Gastroesophageal sphincter (tissue), 4 donors: ENCODE measurements around the gene NPW. TPM values are rescaled to one million over a fixed set of nuclear protein-coding genes. Genes with fewer than 3 reads are reported as not detected.

Experiments used
- ATAC-seq: fragments of 150-250 bp; one replicate; pipeline ENCODE4 v1.9.1; 2016; ENCODE audit warnings: mild to moderate bottlenecking, moderate library complexity
- H3K27ac ChIP-seq, 4 donors: fragments of 200-600 bp; sonication (generic) in 3 of 4; 1 replicate in 3 of 4; 2 replicates in 1 of 4; pipeline ENCODE4 v1.5.1; 2016 to 2019
- H3K27me3 ChIP-seq: fragments of 200-600 bp; sonication (generic); one replicate; pipeline ENCODE4 v1.5.1; 2019
- H3K36me3 ChIP-seq, 2 donors: fragments of 200-600 bp; sonication (generic); one replicate each; pipeline ENCODE4 v1.5.1; 2019; ENCODE audit warnings: control low read depth in 1 of 2
- H3K4me1 ChIP-seq, 3 donors: fragments of 200-600 bp; sonication (generic); 1 replicate in 2 of 3; 2 replicates in 1 of 3; pipeline ENCODE4 v1.5.1; 2016 to 2019; ENCODE audit warnings: control low read depth in 2 of 3
- H3K4me3 ChIP-seq, 2 donors: fragments of 200-600 bp; sonication (generic); one replicate each; pipeline ENCODE4 v1.5.1; 2019; ENCODE audit warnings: mild to moderate bottlenecking in 1 of 2, moderate library complexity in 1 of 2
- H3K9me3 ChIP-seq, 3 donors: fragments of 200-600 bp; sonication (generic); one replicate each; pipeline ENCODE4 v1.5.1; 2017 to 2019; ENCODE audit warnings: control low read depth in 2 of 3
- CTCF ChIP-seq, 4 experiments: fragments of 200-600 bp in 2 of 4; fragments of 450-650 bp in 2 of 4; sonication (generic) in 1 of 4; IDR thresholded peaks; one replicate each; pipeline ENCODE4 v1.5.1; 2017 to 2019; ENCODE audit warnings: antibody characterized with exemption in 4 of 4, mild to moderate bottlenecking in 2 of 4, moderate library complexity in 2 of 4
- EP300 ChIP-seq: sonication (generic); formaldehyde crosslinking; IDR thresholded peaks from one replicate; pipeline ENCODE4 v1.6.1; 2017; ENCODE audit warnings: antibody characterized with exemption, mild to moderate bottlenecking
- POLR2A ChIP-seq, 2 donors: fragments of 450-650 bp; IDR thresholded peaks; one replicate each; pipeline ENCODE4 v1.6.1; 2017; ENCODE audit warnings: antibody characterized with exemption in 2 of 2, mild to moderate bottlenecking in 2 of 2, moderate library complexity in 1 of 2
- POLR2AphosphoS5 ChIP-seq: sonication (generic); formaldehyde crosslinking; IDR thresholded peaks from one replicate; pipeline ENCODE4 v1.6.1; 2017; ENCODE audit warnings: antibody characterized with exemption
- WGBS, 2 donors: methylation state at CpG; one replicate each; pipeline ENCODE4 v1.1.5; 2018; ENCODE audit warnings: low coverage in 1 of 2; 5-methylcytosine and 5-hydroxymethylcytosine counted together
- total RNA-seq, 4 donors: library from RNA; depleted of rRNA; stranded (reverse); fragments of >200 nt; gene quantifications; one replicate each; pipeline ENCODE4 v1.1.0, GENCODE V29; 2016

NPW gene
- total RNA-seq, 4 donors from 2014 or later, result not detected

GRCh38 chr16:2007081-2007836 lies 12.3 kb upstream of the NPW start:
- Histone ChIP-seq H3K27me3 (no peaks in the 10 kb centered on the region), H3K4me1 (peaks cover 4 to 73% (median 44%) of the 10 kb centered on the region in 3 donors), H3K27ac (peak overlapping the region in 1 of 4 donors; percentile 95), H3K9me3 (no peaks in the 10 kb centered on the region), H3K4me3 (peak overlapping the region in 1 of 2 donors; percentile 70), H3K36me3 (peaks cover 0 to 22% of the 10 kb centered on the region in 2 donors)
- TF ChIP-seq EP300 (no peak), CTCF (IDR thresholded peaks at IDR 0.05) (no peak), POLR2AphosphoS5 (no peak)
- no peak for ATAC-seq
- WGBS, 2 donors, result 76% methylated on average over 6 of the region's 16 CpGs; no CpG with 5 or more reads in 1 of the 2 donors

GRCh38 chr16:2008009-2008526 lies 11.5 kb upstream of the NPW start:
- 57 to 60% methylated on average over 4 to 9 of the region's 15 CpGs for WGBS, 2 donors
- no peak for ATAC-seq
- H3K4me3 ChIP-seq, result peak overlapping the region in 1 of 2 donors; percentile 70
- H3K36me3 ChIP-seq, result peaks cover 0 to 14% of the 10 kb centered on the region in 2 donors
- no peaks in the 10 kb centered on the region for H3K27me3 ChIP-seq
- H3K4me1 ChIP-seq, result peaks cover 4 to 71% (median 44%) of the 10 kb centered on the region in 3 donors
- H3K9me3 ChIP-seq, result no peaks in the 10 kb centered on the region
- peak overlapping the region in 3 of 4 donors; percentile 39 to 95 (median 95) for H3K27ac ChIP-seq
- TF ChIP-seq POLR2A (IDR thresholded peaks at IDR 0.05) (no peak), EP300 (no peak), POLR2AphosphoS5 (no peak), CTCF (IDR thresholded peaks at IDR 0.05) (no peak)

- ATAC-seq, result no peak
- Histone ChIP-seq H3K36me3 (peaks cover 0 to 9% of the 10 kb centered on the region in 2 donors), H3K27ac (peak overlapping the region; percentile 85 to 95 (median 94)), H3K27me3 (no peaks in the 10 kb centered on the region), H3K9me3 (no peaks in the 10 kb centered on the region), H3K4me3 (peak overlapping the region; percentile 70 to 90), H3K4me1 (peaks cover 4 to 65% (median 41%) of the 10 kb centered on the region in 3 donors)
- TF ChIP-seq EP300 (no peak), CTCF (IDR thresholded peaks at IDR 0.05) (no peak), POLR2AphosphoS5 (peak; percentile 16), POLR2A (IDR thresholded peaks at IDR 0.05) (no peak)
- WGBS, 2 donors, result 2 to 14% methylated on average over 2 to 10 of the region's 23 CpGs
Observed at GRCh38 chr16:2008631-2009163, 10.9 kb upstream of the NPW start.

GRCh38 chr16:2009164-2009711 lies 10.3 kb upstream of the NPW start:
- Histone ChIP-seq H3K4me3 (peak overlapping the region; percentile 70 to 90), H3K4me1 (peaks cover 4 to 60% (median 36%) of the 10 kb centered on the region in 3 donors), H3K27me3 (no peaks in the 10 kb centered on the region), H3K36me3 (peaks cover 0 to 9% of the 10 kb centered on the region in 2 donors), H3K27ac (peak overlapping the region; percentile 85 to 95 (median 94)), H3K9me3 (no peaks in the 10 kb centered on the region)
- WGBS, 2 donors, result no CpG with 5 or more reads among the region's 55 CpGs
- TF ChIP-seq POLR2A (IDR thresholded peaks at IDR 0.05), result no peak
- TF ChIP-seq POLR2AphosphoS5, result no peak
- TF ChIP-seq EP300, result no peak
- TF ChIP-seq CTCF (IDR thresholded peaks at IDR 0.05), result peak in 1 of 4 experiments; percentile 16
- ATAC-seq, result peak; percentile 21
